ENCODE measurements around the gene CRIP1.

DNA sequence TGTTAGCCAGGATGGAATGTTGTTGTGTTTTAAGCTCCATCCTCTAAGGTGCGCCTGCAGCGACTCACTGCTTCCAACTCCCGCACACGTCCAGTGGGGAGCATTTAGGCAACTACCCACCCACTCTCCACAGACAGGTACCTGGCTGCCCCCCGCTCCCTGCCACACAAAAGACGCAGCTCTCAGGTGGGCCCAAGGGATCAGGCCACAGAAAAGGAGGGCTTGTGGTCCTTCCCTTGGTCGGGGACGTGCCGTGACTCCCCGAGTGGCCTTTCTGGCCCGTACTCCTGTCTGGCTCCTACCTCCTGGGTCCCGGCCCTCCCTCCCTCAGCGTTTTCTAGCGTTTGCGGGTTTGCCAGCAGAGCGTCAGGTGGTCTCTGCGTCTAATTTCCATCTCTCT is 20.6 kb downstream of the CRIP1 start:
- TF ChIP-seq, protein P1, sequence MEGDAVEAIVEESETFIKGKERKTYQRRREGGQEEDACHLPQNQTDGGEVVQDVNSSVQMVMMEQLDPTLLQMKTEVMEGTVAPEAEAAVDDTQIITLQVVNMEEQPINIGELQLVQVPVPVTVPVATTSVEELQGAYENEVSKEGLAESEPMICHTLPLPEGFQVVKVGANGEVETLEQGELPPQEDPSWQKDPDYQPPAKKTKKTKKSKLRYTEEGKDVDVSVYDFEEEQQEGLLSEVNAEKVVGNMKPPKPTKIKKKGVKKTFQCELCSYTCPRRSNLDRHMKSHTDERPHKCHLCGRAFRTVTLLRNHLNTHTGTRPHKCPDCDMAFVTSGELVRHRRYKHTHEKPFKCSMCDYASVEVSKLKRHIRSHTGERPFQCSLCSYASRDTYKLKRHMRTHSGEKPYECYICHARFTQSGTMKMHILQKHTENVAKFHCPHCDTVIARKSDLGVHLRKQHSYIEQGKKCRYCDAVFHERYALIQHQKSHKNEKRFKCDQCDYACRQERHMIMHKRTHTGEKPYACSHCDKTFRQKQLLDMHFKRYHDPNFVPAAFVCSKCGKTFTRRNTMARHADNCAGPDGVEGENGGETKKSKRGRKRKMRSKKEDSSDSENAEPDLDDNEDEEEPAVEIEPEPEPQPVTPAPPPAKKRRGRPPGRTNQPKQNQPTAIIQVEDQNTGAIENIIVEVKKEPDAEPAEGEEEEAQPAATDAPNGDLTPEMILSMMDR (IDR thresholded peaks at IDR 0.05; ENCODE audit: low read length) = no peak
- no peak for TF ChIP-seq EZH2 (IDR thresholded peaks at IDR 0.05; ENCODE audit: borderline replicate concordance, low read length)
